SW480 (cell line): ENCODE results near the gene POU2F1.

ENCODE experiments used
- DNase-seq: peaks from one replicate; pipeline ENCODE4 v3.0.0-alpha.2; 2016; ENCODE audit warnings: low spot score

Gene POU2F1

DNA sequence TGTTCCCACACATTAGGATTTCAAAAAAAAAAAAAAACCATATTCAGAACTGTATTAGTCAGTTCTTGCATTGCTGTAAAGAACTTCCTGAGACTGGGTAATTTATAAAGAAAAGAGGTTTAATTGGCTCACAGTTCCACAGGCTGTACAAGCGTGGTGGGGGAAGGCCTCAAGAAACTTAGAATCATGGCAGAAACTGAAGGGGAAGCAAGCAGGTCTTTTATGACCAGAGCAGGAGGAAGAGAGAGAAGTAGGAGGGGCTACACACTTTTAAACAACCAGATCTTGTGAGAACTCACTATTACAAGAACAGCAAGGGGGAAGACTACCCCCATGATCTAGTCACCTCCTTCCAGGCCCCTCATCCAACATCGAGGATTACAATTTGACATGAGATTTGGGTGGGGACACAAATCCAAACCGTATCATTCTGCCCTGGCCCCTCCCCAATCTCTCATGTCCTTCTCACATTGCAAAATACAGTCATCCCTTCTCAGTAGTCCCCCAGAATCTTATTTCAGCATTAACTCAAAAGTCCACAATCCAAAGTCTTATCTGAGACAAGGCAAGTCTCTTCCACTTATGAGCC is 51.8 kb downstream of the POU2F1 start:
- no peak for DNase-seq

GRCh38 chr1:167273027-167273800 is 52.5 kb downstream of the POU2F1 start:
- DNase-seq: no peak

DNA sequence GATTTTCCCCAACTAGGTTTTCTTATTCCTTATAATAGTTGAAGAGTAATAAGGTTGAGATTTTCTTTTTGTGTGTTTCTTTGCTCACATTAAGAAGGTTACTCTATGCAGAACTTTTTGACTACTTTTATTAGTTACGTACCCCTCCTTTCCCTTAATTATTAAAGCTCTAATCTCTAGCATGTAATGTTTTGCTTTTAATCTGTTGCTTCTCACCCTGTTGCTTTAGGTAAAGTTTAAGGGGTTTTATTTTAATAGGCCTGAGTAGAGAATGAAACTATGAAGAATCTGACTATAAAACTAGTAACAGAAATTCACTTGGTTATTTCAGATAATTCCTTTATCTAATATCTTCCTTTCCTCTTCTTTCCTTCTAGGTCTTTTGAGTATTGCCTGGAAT is 53.4 kb downstream of the POU2F1 start:
- no peak for DNase-seq

GRCh38 chr1:167276969-167277368 is 56.3 kb downstream of the POU2F1 start:
- DNase-seq: no peak

- DNase-seq: no peak
Observed at GRCh38 chr1:167278497-167278896, 57.8 kb downstream of the POU2F1 start.

DNA sequence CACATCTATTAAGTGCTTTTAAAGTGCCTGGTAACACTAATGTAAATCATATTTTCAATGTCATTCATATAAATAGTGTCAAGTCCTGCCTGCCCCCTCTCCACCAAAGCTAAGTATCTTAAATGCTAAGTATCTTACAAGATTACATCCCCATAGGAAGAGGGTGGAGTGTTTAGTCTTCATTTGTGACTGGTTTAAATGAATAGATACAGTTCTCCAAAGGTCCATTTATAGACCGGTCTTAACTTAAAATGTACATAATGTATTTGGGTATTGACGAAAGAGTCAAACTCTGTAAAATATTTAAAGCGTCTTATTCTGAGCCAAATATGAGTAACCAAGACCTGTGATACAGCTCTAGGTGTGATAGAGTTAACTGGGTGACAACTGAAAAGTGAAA is 60.2 kb downstream of the POU2F1 start:
- DNase-seq: no peak

DNA sequence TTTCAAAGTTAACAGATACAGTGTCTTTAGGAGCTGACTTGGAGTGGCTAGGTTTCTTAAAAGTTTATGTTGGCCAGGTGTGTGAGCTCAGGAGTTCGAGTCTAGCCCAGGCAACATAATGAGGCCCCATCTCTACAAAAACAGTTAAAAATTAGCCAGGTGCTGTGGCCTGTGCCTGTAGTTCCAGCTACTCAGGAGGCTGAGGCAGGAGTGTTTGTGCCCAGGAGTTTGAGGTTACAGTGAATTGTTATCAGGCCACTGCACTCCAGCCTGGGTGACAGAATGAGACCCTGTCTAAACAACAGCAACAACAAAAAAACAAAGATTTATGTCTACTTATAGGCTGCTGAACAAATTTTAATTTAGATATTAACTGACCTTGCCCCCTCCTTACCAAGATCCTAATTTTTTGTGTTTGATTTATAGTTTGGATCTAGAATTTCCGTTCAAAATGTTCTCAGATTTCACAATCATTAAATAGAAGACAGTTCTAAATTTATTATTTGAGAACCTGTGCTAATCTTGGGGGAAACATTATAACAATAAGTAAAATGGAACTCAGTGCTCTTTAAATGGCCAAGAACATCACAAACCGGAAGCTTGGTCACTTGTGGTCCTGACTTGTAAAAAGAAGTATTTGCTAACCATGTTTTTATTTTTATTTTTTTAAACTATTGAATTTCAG is 67.8 kb downstream of the POU2F1 start:
- no peak for DNase-seq

DNA sequence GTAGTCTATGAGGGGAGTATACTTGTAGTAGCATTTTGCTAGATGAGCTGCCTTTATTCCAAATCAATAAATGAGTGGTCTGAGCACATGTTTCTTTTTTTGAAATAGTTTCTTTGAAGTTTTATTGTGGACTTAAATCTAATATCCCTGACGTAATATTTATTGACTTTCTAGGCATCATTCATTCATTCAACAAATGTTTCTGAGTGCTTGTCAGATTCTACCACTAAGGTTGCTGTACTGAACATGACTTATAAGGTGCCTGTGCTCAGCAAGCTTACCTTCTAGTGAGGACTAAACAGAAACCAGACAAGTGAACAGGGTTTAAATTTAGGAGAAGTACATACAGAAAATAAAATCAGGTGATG is 68.4 kb downstream of the POU2F1 start:
- no peak for DNase-seq

- no peak for DNase-seq
Observed at GRCh38 chr1:167289966-167290365, 69.3 kb downstream of the POU2F1 start.

DNA sequence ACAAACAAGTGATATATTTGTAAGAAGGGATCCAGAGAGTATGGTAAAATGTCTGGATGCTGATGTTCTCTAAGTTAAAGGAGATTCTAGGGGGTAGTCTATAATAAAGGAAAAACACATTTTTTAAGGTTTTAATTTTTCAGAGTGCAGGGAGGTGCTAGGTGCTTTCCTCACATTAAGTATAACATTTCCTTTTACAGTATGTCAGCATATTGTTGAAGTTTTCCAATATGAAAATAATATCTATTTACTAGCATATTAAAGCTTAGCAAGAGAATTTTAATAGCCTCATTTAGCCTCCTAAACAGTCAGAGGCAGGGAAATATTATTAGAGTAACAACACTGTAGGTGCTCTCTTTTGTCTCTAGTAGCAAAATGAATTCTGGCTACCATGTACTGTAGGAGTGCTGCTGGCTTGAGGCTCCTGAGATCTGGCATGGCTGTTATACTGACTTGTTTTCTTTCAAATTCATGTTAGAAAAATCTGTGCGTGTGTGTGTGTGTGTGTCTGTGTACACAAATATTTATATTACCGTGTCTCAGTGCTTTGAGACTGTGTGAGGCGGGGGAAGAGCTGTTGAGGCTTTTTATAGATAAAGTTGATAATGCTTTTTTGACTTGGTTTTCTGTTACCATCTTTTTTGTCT is 71.0 kb downstream of the POU2F1 start:
- DNase-seq: no peak

DNA sequence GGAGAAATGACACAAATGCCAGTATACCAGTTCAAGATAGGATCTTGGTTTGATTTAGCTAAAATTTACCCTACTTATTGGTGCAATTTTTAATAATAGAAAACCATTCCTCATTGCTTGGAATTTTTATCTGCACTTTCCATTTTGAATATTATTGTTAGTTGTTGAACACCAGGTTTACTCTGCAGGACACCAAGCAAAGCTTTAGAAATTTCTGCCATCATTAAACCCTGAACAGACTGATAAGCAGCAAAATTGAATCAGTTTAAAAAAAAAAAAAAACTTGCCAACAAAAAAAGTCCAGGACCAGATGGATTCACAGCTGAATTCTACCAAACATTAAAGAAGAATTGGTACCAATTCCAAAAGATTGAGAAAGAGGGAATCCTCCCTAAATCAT is 71.5 kb downstream of the POU2F1 start:
- DNase-seq: no peak

DNA sequence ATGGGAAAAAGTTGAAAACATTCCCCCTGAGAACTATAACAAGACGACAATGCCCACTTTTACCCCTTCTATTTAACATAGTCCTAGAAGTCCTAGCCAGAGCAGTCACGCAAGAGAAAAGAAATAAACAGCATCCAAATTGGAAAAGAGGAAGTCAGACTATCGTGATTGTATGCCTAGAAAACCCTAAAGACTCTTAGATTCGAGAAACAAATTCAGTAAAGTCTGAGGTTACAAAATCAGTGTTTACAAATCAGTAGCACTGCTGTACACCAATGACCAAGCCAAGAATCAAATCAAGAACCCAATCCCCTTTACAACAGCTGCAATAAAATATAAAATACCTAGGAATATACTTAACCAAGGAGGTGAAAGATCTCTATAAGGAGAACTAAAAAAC is 72.4 kb downstream of the POU2F1 start:
- no peak for DNase-seq

DNA sequence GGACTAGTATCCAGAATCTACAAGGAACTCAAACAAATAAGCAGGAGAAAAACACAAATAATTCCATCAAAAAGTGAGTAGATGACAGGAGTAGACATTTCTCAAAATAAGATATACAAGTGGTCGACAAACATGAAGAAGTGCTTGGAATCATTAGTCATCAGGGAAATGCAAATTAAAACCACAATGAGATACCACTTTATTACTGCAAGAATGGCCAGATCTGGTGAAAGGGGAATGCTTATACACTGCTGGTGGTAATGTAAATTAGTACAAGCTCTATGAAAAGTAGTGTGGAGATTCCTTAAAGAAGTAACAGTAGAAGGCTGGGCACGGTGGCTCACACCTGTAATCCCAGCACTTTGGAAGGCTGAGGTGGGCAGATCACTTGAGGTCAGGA is 73.8 kb downstream of the POU2F1 start:
- no peak for DNase-seq

DNA sequence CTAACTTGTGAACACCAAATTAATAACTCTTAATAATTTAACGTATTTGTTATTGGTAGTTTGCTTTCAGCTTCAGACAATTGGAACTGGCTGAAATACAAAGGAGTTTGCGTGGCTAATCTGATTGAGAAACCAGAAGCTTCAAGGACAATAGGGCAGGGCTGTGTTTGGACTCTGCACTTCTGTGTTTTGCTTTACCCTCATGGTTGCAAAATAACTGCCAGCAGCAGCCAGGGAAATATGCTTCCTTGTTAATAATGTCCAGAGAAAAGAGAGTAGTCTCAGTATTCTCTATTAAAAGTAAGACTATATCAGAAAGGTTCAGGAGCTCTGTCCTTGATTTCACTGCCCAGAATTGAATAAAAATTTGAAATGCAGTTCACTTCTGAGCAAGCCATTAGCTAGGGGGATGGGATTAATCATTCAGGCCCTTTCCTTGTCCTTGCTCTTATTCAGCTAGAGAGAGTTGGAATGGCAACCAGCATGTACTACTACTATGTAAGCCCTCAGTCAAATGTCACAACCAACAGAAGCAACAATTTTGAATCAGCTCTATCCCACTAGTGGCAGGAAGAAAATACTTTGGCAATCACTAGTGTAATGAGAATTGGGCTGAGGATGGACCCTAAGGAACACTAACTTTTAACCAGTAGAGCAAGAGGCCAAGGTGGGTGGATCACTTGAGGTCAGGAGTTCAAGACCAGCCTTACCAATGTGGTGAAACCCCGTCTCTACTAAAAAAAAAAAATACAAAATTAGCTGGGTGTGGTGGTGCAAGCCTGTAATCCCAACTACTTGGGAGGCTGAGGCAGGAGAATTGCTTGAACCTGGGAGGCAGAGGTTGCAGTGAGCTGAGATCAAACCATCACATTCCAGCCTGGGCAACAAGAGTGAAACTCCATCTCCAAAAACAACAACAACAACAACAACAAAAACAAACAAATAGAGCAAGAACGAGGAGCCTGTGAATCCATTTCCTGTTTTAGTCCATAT is 76.8 kb downstream of the POU2F1 start:
- DNase-seq: no peak

- no peak for DNase-seq
Observed at GRCh38 chr1:167298325-167298724, 77.6 kb downstream of the POU2F1 start.

GRCh38 chr1:167301355-167301754 is 80.7 kb downstream of the POU2F1 start:
- no peak for DNase-seq

DNA sequence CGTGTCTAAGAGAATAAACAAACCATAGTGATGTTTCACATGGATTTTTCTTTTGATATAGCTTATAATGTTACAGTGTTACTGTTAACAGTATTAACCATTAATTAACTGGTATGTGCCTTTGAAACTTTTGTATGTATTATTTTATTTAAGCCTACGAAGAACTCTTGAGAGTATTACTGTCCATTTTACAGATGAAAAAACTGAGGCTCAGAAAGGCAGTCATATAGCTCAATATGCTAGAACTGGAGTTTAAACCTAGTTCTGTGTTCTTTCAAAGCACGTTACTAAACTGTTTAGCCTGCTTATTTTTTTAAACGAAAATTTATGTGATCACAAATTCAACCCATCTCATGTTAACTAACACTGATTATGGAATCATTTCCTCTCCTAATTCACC is 83.5 kb downstream of the POU2F1 start:
- DNase-seq: no peak

DNA sequence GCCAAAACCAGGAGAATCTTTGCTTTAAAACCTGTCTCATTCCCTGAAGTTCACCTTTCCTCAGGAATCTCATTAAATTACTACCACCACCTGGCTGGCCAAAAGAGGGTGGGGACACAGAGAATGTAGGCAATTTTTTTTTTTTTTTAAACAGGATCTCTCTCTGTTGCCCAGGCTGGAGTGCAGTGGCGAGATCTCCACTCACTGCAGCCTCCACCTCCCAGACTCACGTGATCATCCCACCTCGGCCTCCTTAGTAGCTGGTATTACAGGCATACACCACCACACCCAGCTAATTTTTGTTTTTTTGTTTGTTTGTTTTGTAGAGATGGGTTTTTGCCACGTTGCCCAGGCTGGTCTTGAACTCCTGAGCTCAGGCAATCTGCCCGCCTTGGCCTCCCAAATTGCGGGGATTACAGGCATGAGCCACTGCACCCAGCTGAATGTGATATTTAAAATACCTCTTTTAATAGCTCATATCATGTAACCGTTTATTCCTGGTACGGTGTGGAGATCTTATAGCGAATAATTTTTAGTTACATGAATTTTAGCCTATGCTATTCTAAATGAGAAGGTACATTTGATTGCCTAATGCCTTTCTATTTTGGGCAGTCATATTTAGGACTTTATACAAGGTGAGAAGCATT is 84.5 kb downstream of the POU2F1 start:
- DNase-seq: no peak

DNA sequence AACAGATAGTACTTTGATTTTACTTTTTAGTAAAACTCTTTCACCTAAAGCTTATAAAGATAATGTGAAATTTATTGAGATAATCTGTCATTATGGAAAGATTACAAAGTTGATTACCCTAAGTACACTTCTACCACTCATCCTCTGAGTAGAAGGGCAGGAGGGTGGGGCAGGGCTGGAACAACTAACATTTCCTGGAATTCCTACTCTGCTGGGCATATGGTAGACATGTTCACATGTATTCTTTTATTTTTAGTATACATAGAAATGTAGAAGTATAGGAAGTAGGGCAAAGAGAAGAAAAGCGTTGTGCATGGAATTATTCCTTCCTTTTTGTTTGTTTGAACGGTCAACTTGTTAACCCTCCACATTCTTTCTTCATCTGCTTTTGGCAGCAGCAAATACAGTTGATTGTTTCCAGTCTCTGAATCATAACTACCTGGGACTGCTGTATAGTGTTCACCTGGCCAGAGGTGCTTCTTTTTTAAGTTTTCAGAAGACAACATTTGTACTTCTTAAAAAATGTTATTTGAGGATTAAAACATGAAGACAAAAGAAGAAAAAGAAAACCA is 85.1 kb downstream of the POU2F1 start:
- no peak for DNase-seq

- no peak for DNase-seq
Observed at GRCh38 chr1:167310732-167311131, 90.0 kb downstream of the POU2F1 start.

GRCh38 chr1:167312871-167313270 is 92.2 kb downstream of the POU2F1 start:
- DNase-seq: no peak
